Right renal pelvis (tissue), 4 donors: Measurements from ENCODE around the gene RPL13. TPM values are rescaled to one million over a fixed set of nuclear protein-coding genes. Genes with fewer than 3 reads are reported as not detected.
"Not testable (repeated sequence)": the region's sequence is repeated elsewhere in the genome, so short reads cannot be mapped to it uniquely, and the experiment has no call there.

Source experiments
- DNase-seq, 4 donors: peaks; one replicate each; pipeline ENCODE4 v3.0.0-alpha.2; 2013; ENCODE audit warnings: low read depth in 4 of 4, low spot score in 3 of 4, missing footprints in 1 of 4
- polyA plus RNA-seq, 4 donors: library from polyadenylated mRNA; unstranded; fragments of 120-200 nt; gene quantifications; one replicate each; pipeline ENCODE4 v1.2.1, GENCODE V29; 2013; ENCODE audit not compliant: insufficient read length in 4 of 4

Gene RPL13
- polyA plus RNA-seq, 4 donors: 1,657 to 3,073 (median 1,817) TPM

DNA sequence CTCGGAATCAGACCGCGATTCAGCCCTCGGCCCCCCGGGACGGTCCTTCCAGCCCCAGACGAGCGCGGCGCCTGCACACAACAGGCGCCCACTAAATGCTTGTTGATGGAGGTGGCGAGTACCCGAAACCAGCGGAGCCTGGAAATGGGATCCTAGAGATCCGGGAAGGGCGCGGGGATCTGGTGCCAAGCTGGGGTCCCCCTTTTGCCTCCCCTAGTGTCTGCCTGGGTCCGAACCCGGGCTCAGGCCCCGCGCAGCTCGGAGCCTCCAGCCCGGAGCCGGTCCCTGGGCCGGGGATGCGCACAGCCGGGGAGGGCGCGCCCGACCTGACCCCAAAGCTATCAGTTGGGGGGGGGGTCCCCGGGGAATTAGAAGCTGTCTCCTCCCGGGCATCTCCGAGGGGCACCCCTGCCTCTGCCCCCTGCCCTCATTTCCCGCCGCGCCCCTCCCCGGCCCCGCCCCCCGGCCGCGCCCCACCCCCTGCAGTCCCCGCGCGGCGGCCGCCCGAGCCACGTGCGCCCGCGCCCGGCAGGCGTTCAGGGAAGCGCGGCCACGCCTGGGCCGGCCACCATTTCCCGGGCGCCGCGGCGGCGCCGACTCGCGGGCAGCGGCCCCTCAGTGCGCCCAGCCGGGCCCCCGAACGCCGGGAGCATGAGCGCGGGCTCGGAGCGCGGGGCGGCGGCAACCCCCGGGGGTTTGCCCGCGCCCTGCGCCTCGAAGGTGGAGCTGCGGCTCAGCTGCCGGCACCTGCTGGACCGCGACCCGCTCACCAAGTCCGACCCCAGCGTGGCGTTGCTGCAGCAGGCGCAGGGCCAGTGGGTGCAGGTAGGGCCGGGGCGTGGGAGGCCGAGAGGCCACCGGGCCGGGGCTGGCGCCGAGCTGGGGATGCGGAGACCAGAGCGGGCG, 15.0 kb downstream of the RPL13 start, which contains the start of gene CPNE7:
Gene CPNE7, plus strand, starts transcription at position 512 of the 906 bp plus-strand sequence. Its CDS starts 140 bp downstream, at position 652.
- DNase-seq: no peak

DNA sequence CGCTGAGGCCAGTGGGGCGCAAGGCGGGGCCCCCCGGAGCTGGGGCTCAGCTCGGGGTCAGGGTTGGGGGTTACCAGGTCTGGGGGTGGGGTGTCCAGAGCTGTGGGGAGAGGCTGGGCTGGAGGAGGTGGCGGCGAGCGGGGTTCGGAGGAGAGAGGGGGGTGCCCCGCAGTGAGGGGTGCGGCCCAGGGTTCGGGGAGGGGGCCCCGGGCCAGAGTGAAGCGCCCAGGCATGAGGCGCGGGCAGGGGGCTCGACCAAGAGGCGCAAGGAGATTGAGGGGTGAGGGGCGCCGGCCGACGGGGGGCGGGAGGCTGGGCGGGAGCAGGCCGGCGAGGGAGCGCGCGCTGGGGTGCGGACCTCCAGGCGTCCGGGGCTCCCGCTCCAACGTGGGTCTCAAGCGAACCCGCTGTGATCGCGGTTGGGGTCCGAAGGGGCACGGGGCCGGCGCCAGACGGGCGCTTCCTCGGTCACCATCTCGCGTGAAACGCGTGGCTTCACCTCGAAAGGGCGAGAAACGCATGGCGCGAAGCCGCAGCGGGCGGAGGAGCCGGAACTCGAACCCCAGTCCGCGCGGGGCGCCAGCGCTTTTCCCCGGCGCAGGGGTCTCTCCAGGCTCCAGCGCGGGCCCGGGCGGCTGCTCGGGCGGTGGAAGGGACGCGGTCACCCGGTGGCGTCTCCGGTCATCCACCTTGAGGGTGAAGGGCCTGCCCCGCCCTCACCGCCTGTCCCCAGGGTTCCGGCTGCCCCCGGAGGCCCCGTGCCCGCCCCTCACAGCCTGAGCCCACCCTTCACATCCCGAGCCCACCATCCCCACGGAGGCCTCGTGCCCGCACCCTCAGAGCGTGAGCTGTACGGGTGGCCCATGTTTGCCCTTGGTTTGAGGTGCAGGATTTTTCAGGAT, 15.9 kb downstream of the RPL13 start:
- no peak for DNase-seq

DNA sequence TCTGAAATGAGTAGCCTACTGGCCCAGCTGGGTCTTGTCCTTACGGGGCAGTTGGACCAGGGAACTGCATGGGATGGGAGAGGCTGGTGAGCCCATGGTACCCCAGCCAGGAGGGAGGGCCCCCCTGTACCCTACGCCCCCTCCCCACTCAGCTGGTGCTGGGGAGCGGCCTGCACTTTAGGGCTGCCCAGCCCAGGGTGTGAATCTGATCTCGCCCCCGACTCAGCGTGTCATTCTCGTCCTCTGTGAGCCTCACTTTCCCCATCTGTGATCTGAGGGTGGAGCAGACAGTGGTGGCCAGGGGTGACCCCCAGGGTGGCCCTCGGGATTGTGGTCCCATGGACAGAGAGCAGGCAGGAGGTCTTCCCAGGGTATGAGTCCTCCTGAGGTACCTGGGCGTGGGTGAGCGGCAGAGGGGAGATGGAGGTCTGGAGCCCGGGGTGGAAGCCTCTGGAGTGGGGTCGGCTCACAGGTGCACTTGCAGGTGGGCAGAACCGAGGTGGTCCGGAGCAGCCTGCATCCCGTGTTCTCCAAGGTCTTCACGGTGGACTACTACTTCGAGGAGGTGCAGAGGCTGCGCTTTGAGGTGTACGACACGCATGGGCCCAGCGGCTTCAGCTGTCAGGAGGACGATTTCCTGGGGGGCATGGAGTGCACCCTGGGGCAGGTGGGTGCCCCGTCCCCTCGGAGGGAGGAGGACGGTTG, 16.7 kb downstream of the RPL13 start:
- no peak for DNase-seq

DNA sequence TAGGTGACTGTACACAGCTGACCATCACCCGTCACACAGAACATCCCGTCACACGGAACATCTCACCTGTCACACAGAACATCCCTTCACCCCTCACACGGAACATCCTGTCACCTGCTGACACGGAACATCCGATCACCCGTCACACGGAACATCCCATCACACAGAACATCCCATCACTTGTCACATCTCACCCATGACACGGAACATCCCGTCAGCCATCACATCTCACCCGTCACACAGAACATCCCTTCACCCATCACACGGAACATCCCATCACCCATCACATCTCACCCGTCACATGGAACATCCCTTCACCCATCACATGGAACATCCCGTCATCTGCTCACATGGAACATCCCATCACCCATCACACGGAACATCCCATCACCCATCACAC, 18.9 kb downstream of the RPL13 start:
- DNase-seq: no peak

DNA sequence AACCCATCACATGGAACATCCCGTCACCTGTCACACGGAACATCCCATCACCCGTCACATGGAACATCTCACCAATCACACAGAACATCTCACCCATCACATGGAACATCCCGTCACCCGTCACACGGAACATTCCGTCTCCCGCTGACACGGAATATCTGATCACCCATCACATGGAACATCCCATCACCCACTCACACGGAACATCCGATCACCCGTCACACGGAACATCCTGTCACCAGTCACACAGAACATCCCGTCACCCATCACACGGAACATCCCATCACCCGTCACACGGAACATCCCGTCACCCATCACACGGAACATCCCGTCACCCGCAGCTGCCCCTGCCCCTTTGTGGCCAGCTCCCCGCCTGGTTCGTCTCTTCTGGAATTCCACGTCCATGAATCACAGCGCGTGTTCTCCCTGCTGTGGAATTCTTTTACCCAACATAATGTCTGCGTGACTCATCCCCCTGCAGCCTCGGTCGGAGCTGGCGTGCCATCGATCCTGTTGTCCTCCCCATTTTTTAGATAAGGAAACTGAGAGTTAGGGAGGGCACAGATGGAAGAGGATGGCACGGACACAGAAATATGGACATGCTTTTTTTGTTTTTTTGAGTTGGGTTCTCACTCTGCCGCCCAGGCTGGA, 20.7 kb downstream of the RPL13 start:
- DNase-seq: no peak

DNA sequence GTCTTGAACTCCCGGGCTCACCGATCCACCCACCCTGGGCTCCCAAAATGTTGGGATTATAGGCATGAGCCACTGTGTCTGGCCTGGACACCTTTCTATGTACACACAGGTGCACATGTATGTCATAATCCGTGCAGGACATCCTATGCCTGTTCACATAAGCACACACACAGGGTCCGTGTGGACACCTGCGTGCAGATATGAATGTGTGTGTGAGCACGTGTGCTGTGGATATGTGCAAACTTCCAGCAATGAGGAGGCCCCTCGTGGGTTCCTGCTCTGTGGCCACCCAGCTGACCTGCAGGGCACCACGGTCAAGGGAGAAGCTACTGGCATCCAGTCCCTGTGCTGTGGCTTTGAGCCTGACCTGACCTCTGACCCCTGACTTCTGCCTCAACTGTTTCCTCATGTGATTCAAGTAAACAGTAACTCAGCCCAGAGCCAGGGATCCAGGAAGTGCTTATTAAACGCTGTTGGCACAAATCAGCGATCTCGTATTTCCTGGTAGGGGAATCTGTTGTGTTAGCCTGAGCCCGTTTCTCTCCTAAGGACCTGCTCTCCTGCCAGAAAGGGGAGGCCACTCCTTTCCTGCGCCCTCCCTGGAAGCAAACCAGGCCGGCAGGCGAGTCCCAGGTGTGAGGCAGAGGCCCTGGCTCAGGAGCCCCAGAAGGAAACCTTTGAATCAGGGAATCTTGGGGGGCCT, 21.5 kb downstream of the RPL13 start:
- no peak for DNase-seq

DNA sequence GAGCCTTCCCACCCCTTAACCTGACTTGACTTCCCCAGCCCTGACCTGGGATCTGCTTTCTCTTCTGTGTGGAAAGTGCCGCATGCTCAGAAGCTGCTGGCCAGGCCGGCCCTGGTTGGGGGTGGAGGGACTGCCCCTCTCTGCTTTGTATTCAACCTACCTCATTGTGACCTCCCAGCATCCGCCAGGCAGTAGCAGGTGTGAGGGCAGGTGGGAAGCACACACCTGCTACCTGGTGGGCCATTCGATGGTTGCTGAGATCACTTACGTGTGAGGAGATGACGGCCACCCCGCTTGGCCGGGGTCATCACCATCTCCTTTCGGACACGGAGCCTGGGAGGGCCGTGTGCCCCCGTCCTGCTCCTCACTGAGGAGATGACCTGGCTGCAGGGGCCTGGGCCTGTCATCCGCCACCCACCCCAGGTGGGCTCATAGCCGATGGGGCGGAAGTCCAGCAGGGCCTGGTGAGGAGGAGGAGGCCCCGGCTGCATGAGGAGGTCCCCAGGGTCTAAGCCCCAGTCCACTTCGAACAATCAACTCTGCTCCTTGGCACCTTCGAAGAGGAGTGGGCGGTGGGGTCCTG, 22.2 kb downstream of the RPL13 start:
- no peak for DNase-seq

DNA sequence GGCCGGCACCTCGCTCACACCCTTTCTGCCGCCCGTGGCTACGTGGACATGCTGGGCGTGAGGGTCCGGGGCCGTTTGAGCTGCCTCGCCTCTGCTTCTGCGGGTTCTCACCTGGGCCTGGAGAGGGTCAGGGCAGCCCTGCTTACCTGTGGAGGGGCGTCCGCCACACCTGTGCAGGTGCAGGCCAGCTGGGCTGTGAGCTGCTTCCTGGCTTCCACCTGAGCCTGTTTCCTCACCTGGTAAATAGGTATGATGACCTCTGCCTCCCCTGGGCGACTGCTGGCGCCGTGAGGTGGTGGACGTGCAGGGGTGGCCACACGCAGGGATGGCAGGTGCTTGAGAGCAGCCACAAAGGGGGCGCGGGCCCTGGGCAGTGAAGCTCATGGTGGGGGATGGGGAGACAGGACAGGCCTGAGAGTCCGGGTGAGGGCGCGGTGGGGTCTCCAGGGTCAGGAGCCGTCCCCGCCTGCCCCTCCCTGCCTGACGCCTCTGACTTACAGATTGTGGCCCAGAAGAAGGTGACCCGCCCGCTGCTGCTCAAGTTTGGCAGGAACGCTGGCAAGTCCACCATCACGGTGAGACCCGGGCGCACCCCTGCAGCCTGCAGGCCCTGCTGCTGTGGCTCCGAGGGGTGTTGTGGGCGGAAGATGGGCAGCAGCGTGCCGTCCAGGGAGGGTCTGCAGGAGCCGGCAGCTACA, 22.9 kb downstream of the RPL13 start:
- no peak for DNase-seq

DNA sequence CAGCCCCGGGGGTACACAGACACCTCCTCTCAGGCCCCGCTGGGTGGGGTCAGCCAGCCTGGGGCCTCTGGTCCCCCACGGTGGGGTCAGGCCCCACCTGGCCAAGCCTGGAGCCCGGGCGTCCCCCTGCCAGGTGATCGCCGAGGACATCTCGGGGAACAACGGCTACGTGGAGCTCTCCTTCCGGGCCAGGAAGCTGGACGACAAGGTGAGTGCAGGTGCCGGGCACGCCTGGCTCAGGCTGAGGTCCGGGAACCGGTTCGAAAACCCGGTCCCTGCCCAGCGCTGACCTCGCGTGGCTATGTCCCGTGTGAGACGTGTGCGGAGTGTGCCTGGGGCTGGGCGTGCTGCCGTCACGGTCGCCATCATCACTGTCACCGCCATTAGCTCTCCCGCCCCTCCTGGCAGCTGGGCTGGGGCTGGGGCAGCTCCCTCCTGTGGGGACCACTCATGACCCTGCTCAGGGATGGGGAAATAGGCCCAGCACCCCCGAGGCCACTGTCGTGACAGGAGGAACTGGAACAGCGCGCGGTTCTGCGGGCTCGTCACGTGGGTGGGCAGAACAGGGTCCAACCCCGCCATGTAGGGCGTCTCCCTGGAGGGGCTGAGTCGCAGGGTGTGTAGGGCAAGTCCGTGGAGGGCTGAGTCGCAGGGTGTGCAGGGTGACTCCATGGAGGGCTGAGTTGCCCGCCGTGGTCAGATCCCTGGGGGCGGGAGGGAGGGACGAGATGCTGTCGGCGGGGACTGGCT, 23.6 kb downstream of the RPL13 start:
- DNase-seq: no peak

DNA sequence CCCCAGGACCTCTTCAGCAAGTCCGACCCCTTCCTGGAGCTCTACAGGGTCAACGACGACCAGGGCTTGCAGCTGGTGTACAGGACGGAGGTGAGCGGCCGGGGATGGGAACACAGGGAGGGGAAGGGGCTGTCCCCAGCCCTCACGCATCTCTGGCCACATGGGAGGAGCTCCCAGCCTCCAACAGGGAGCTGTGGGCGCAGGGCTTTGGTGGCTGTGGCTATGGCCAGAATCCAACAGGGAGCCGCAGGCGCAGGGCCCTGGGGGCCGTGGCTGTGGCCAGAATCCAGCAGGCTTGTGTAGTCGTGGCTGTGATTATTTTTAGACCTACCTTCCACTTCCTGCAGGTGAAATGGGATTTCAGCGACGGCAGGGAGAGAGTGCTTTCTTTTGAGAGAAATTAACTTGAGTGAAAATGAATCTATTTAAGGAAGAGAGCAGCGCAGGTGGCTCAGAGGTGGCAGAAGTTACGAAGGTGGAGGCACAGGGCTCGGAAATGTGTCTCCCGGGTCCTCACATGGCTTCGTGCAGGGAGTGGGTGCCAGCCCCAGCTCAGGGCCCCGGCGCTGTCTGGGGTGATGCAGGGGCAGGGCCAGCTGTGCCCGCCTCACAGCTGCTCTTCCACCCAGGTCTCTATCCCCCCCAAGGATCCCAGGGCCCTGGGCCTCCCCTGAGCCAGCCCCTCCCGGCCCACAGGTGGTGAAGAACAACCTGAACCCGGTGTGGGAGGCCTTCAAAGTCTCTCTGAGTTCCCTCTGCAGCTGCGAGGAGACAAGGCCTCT, 24.5 kb downstream of the RPL13 start:
- DNase-seq: no peak

DNA sequence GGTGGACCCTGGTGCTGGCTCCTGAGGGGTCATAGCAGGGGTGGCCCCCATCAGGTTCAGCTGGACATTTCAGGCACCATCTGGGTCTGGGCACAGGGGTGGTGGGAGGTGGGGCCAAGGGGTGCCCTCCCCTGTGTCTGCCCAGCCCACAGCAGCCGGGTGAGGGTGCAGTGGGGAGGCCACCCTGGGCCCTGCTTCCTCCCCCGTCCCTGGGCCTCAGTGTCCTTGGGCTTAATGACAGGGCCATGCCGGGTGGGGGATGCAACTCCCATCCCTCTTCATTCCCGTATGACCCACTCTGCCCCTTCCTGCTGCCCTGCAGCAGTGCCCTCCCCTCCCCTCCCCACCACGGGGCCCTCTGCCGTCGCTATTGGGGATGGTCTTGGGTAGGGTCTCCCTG, 25.7 kb downstream of the RPL13 start:
- DNase-seq: no peak

DNA sequence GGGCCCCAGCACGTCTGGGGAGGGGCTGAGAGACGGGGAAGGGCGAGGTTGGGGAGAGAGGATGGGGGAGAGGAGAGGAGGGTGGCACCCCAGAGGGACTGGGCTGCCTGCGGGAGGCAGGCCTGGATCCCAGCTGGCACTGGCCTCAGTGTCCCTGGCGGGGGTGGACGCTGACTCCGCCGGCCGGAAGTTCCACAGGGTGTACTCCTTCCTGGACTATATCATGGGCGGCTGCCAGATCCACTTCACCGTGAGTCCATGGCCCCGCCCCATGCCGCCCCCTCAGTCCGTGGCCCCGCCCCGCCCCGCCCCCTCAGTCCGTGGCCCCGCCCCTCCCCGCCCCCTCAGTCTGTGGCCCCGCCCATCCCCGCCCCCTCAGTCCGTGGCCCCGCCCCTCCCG, 26.4 kb downstream of the RPL13 start:
- no peak for DNase-seq

DNA sequence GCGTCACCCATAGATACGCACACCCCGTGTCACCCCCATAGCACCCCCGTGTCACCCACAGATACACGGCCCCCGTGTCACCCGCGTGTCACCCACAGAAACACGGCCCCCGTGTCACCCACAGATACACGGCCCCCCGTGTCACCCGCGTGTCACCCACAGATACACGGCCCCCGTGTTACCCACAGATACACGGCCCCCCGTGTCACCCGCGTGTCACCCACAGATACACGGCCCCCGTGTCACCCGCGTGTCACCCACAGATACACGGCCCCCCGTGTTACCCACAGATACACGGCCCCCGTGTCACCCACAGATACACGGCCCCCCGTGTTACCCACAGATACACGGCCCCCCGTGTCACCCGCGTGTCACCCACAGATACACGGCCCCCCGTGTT, 27.2 kb downstream of the RPL13 start:
- not testable (repeated sequence) for DNase-seq

DNA sequence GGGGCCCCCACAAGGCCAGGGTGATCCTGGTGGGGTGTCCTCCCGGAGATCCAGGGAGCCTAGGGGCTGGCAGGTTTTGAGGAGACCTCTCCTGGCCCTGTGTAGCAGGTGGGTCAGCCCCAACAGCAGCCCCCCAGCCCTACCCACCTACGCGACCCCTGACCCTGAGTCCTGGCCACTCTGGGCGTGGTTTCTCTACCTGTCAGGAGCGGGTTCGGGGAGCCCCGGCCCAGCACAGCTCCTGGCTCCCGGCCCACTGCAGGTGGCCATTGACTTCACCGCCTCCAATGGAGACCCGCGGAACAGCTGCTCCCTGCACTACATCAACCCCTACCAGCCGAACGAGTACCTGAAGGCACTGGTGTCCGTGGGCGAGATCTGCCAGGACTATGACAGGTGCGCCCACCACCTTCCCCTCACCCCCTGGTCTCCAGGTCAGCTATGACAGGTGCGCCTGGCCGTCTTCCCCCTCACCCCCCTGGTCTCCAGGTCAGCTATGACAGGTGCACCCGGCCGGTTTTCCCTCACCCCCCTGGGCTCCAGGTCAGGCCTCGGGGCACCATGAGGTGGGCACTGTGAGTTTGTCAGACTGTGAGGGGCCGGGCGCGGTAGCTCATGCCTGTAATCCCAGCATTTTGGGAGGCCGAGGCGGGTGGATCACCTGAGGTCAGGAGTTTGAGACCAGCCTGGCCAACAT, 28.1 kb downstream of the RPL13 start:
- DNase-seq: no peak

DNA sequence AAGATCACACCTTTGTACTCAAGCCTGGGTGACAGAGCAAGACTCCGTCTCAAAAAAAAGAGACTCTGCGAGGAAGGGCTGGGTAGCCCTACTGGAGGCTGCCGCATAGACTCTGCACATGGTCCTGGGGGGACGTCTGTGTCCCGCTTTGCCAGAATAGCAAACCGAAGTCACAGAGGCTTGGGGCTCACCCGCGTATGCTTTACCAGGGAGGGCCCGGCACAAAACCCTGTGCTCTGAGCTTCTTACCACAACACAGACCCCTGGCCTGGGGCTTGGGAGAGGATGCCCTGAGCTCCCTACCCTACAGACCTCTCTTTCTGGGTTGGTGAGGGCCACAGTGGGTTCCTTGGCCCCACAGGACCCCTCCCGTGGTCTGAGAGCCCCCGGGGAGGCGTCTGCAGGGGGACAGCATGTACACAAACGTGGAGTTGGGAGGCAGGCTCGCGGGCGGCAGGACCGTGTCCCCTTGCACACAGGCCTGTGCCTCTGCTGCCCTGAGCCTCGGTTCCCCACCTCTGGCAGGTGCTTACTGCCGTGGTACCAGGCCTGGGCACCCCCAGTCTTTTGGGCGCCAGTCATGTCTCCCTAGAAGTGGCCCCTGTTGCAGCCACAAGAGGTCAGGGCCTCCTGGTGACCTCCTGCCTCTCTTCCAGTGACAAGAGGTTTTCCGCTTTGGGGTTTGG, 28.9 kb downstream of the RPL13 start:
- DNase-seq: no peak

DNA sequence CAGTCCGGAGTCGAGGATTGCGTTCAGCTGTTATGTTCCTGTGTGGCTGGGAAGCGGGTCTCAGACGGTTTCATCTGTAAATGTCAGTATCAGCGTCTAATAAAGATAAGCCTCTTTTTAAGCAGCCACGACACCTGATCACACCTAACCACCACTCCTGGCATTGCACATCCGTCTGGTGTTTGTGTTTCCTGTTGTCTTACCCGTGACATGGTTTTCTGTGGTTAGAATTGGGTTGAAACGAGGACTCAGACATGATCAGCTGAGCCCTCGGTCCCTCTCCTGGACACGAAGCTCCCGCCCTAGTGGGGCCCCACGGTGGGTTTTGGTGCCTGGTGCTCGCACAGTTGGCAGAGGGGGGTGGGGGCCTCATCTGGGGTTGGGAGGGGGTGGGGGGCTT, 33.4 kb downstream of the RPL13 start:
- no peak for DNase-seq
